Activated CD4-positive, CD25-positive, alpha-beta regulatory T cell treated with anti-CD3 and anti-CD28 coated beads, Interleukin-2, amount 50 U/mL, for 72 hours (primary cell): ENCODE data around the gene CD207.
A peak's percentile ranks its signal among the peaks of the same experiment; 100 is the strongest.

Source experiments
- DNase-seq: peaks from one replicate; pipeline ENCODE4 v3.0.0; 2021

Gene CD207

DNA sequence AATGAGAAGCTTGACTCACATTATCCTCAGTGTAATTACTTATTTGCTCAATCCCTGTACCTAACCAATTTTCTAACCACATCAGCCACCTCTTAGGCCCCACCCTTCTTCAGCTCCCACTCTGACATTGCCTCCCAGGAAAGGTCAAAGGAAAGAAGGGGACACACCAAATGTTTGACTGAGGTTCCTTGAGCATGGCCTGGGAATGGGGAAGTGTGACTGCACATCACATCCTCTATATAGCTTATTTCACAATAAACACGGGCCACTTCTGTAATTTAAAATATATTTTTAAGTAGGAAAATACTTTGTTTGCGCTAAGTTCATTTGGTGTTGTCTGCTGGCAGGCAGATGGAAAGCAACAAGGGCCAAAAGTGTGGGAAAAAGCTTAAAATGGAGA, 42.2 kb downstream of the CD207 start:
- DNase-seq, result no peak

DNA sequence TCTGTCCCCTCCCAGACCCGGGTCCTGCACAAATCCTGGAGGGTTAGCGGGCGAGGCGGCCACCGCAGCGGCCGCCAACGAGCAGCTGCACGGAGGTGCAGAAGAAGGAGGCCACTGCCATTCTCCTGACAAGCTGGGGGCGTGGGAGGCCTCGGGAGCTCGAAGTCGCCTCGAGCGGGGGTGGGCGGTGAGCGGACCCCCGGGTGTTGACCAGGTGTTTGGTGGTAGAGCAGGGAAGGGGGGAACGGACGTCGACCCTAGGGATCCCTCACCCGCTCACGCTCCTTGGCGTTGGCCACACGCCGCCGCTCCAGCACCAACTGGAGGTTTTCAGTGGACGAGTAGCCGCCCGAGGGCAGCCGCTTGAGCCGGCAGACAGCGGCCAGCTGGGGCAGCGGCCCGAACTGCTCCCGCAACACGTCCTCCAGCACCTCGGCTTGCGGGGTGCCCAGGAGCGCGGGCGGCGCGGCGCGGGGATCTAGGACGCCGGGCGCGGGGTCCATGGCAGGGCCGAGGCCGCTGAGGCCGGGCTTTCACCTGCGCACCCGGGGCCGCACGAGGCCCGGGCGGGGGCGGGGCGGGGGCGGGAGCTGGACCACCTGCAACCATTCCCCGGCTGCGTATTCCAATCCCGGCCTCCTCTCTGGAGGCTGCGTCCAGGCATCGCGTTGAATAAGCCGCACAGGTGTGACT, 45.3 kb downstream of the CD207 start, which contains the start of gene FIGLA:
Gene FIGLA (minus strand): TSS at position 508 of the 693 bp plus-strand sequence. CDS start 5 bp downstream, at position 503.
- no peak for DNase-seq

DNA sequence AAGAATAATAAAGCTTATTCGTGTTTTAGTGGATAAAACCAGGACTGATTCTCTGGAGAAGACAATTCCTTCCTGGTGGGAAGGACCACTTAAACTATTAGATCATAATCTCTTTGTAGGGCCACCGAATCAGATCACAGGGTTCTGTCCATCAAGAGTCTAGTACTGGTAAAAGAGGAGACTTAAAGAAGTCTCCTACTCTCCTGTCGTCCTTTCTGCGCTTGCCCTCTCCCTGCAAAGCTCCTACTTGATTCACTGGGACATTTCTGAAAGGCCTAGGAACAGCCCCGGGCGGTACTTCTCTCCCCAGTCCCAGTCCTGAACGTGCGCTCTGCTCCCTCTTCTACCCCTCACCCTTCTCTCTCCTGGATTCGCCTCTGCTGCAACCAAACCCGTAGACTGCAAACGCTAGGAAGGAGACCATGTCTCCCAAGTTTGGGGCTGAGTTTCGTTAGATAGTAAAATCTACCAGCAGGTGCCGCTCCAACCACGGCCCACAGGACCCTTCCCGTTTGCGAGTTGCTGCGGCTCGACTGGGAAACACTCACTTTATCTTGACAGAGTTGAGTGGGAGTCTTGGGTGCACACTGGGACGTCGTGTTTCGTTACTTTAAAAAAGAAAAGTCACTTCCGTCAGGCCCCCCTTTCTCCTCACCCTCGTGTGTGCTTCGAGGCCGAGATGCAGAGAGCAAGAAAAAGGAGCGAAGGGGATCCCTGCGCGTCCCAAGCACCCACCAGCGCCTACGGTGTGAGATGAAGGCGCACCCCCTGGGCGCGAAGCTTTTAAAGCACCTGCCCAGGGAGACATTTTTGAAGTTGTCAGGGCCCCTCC, 46.1 kb downstream of the CD207 start:
- DNase-seq, result peak; percentile 39

DNA sequence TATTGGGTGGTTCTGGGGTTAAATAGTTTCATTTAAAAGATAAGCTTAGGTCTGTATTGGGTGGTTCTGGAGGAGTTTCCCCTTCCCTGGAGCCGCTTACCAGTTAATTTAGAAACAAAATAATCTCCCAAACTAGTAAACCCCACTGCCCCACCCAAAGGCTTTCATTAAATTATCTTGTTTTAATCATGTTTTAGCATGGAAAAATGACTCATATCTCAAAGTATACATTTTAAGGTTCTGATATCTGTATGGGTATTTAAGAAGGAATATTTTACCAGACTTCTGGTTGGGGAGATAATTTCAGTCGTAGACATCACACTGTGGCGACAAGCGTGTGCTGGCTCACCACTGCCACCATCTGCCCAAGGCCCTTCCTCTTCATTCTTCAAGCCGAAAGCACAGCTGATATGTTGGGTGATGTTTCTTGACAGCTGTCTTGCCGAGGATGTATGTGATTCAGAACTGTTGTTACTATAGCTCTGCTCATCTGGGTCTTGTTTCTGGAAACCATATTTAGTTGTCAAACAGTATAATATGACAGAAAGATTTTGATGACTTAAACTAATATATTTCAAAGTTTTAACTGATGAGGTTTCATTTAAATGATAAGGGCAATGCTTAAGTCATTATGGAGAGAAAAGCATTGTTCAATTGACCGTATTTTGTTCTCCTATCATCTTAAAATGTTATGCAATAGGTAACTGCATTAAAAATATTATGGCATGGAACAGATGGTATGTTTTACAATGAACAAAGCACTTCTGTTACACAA, 50.3 kb downstream of the CD207 start:
- DNase-seq, result no peak

DNA sequence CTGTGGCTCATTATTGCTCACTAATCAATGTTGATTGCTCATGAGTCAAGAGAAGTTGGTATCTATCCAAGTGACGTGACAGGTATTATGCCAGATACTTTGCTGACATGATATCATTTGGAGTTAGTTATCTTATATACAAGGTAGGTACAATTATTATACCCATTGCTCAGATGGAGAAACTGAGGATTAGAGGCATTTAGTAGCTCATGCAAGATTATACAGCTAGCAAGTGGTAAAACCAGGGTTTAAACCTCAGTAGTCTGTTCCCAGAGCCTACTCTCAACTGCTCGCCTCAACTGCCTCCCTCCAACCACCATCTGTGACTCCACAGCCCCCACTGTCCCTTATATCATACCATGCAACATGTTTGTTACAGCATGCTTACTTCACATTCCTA, 51.3 kb downstream of the CD207 start:
- DNase-seq, result no peak
